Endometrial microvascular endothelial cells (primary cell): ENCODE data around the gene XAB2. TPM values are rescaled to one million over a fixed set of nuclear protein-coding genes. Genes with fewer than 3 reads are reported as not detected.

ENCODE experiments used
- in situ Hi-C: cut with HindIII; loops from 2 replicates; pipeline ENCODE4 v1.10.0; 2017; ENCODE audit warnings: low sequenced_read_pairs, low pct_unique_long_range_greater_than_20kb; ENCODE audit errors: inconsistent ontology term
- total RNA-seq: library from RNA; depleted of rRNA; stranded (reverse); fragments of >200 nt; gene quantifications from one replicate; pipeline ENCODE4 v1.2.3, GENCODE V29; 2015; ENCODE audit errors: inconsistent ontology term

The XAB2 gene
- total RNA-seq, 1 donor from 2014 or later = 39.7 TPM

DNA sequence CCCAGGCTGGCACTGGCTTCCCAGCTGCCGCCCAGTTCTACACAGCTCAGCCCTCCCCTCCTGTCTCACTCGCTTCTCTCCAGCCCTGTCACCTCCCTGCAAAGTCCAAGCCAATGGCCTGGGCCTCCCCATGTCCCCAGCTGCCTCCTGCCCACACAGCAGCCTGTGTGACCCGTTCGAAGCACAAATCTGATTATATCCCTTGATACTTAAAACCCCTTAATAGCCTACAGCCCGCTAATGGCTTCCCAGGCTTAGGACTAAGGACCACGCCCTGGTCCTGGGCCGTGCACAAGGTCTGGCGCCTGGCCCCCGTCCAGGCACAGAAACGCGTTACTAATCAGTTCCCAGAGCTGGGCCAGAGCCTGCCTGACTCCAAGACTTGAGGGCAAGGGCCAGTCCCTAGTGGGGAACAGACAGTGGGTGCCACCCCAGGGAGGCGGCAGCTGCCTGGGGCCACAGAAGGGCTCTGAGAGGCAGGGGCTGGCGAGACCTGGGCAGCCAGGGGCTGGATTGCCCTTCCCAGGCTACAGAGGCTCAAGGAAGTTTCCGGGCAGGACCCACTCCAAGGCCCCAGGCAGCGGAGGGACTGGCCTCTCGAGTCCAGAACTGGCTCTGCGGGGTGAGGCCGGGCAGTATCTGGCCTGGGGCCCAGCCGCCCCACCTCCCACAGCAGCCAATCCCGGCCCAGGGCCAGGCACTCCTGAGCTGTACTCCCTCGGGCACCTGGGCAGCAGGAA lies 10.4 kb downstream of the XAB2 start:
- in situ Hi-C loops = no loop called here

DNA sequence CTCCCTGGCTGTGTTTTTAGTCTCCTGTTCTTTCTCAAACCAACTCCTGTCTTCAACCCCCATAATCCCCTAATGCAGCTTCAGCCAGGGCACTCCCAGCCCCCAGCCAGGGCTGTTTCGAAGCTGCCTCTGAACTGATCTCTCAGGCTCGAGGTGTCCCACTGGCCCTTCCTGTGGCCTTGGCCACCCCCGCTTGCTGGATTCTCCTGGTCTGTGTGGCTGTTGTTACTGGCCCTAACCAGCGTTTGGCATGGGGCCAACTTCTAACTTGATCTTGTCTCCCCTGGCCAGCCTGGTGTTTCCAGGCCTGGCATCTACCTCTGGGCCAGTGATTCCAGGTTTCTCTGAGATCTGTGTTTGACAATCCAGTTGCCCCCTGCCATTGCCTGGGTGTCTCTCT lies 11.0 kb downstream of the XAB2 start:
- in situ Hi-C loops = no loop called here

DNA sequence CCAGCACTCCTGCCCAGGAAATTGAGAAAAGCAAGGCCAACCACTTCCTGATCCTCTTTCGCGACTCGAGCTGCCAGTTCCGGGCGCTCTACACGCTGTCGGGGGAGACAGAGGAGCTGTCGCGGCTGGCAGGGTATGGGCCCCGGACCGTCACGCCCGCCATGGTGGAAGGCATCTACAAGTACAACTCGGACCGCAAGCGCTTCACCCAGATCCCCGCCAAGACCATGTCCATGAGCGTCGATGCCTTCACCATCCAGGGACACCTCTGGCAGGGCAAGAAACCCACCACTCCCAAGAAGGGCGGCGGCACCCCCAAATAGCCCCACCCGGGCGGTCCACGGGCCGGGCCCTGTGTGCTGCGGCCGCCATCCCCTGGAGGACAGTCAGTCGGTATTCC lies 11.6 kb downstream of the XAB2 start:
- in situ Hi-C loops = no loop called here

DNA sequence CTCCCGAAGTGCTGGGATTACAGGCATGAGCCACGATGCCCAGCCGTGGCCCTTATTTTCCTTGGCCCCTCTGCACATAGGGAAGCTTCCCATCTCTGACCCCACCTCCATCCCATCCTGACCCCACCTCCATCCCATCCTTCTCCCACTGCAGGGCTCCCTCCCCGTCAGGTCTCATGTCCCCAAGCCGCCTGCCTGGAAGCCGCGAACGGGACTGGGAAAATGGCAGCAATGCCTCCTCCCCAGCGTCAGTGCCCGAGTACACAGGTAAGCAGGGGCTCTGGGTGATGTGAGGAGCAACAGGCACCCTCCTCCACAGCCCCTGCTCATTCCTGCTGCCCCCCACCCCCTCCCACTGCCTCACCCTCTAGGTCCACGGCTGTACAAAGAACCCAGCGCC lies 12.2 kb downstream of the XAB2 start:
- in situ Hi-C loops = no loop called here

DNA sequence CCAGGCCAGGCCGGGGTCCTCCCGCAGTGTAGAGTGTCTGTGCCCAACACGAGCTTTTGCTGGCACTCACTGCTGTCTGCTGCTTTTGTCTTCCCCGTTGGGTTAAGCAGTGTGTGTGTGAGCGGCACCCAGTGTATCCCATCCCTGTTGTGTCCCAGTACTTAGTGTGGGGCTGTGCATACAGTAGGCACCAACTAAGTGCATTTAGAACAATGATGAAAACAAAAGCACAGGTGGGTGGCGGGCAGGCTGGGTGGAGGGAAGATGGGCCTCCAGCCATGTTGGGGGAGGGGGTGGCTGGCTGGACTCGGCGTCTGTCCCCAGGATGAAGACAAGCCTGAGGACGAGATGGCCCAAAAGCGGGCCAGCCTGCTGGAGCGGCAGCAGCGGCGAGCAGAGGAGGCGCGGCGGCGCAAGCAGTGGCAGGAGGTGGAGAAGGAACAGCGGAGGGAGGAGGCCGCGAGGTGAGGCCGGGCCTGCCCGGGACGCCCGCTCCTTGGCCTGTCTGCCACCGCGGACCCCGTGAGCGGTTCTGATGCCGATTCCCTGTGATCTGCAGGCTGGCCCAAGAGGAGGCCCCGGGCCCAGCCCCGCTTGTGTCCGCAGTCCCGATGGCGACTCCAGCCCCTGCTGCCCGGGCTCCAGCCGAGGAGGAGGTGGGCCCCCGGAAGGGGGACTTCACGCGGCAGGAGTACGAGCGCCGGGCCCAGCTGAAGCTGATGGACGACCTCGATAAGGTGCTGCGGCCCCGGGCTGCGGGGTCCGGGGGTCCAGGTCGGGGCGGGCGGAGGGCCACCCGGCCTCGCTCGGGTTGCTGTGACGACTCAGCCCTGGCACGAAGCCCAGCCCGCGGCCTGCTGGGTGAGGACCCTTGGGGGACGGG lies 14.2 kb downstream of the XAB2 start:
- in situ Hi-C loops = no loop called here

DNA sequence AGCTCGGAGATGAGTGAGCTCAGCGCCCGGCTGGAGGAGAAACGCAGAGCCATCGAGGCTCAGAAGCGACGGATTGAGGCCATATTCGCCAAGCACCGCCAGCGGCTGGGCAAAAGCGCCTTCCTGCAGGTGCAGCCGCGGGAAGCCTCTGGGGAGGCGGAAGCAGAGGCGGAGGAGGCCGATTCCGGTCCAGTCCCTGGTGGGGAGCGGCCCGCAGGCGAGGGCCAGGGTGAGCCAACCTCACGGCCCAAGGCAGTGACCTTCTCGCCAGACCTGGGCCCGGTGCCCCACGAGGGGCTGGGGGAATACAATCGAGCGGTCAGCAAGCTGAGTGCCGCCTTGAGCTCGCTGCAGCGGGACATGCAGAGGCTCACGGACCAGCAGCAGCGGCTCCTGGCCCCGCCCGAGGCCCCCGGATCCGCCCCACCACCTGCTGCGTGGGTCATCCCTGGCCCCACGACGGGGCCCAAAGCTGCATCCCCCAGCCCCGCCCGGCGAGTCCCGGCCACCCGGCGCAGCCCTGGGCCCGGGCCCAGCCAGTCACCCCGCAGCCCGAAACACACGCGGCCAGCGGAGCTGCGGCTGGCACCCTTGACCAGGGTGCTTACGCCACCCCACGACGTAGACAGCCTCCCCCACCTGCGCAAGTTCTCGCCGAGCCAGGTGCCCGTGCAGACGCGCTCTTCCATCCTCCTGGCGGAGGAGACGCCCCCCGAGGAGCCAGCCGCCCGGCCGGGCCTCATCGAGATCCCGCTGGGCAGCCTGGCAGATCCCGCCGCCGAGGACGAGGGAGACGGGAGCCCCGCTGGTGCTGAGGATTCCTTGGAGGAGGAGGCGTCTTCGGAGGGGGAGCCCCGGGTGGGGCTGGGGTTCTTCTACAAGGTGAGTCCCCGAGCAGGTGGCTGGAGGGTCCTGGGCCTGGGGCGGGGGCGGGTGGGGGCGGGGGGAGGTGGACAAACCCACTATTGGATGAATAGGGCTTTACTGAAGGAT lies 16.8 kb downstream of the XAB2 start:
- in situ Hi-C loops = no loop called here

DNA sequence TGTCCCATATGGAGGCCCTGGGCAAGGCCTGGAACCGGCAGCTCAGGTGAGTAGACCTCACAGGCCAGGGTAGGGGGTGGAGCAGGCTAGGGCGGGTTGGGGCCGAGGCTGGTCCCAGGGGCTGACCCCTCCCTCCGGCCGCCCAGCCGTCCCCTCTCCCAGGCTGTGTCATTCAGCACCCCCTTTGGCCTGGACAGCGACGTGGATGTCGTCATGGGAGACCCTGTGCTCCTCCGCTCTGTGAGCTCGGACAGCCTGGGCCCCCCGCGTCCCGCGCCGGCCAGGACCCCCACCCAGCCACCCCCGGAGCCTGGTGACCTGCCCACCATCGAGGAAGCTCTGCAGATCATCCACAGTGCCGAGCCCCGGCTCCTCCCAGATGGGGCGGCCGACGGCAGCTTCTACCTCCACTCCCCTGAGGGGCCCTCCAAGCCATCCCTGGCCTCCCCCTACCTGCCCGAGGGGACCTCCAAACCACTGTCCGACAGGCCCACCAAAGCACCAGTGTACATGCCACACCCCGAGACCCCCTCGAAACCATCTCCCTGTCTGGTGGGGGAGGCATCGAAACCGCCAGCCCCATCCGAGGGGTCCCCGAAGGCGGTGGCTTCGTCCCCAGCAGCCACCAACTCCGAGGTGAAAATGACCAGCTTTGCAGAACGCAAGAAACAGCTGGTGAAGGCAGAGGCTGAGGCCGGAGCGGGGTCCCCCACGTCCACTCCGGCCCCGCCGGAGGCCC lies 17.6 kb downstream of the XAB2 start:
- in situ Hi-C loops = no loop called here

DNA sequence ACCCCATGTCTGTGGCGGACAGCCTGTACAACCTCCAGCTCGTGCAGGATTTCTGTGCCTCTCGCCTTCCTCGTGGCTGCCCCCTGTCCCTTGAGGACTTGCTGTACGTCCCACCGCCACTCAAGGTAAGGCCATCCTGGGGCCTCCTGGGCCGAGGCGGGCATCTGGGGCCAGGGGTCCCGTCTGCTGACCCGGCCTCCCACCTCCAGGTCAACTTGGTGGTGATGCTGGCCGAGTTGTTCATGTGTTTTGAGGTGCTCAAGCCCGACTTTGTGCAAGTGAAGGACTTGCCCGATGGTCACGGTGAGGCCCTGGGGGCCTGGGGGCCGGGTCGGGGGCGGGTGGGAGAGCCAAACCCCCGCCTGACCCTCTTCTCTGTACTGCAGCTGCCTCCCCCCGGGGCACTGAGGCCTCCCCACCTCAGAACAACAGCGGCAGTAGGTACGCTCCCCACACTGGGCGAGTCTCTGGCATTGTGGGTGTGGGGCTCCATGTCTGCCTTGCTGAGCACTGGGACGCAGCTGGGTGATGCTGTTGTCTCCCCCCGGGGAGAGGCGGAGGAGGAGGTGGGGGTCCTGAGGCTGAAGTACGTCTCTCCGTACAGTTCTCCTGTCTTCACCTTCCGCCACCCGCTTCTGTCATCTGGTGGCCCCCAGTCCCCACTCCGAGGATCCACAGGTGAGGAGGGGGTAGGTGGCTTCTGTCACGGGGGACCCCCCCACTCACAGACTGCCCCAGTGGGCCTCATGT lies 18.7 kb downstream of the XAB2 start:
- in situ Hi-C loops = no loop called here

DNA sequence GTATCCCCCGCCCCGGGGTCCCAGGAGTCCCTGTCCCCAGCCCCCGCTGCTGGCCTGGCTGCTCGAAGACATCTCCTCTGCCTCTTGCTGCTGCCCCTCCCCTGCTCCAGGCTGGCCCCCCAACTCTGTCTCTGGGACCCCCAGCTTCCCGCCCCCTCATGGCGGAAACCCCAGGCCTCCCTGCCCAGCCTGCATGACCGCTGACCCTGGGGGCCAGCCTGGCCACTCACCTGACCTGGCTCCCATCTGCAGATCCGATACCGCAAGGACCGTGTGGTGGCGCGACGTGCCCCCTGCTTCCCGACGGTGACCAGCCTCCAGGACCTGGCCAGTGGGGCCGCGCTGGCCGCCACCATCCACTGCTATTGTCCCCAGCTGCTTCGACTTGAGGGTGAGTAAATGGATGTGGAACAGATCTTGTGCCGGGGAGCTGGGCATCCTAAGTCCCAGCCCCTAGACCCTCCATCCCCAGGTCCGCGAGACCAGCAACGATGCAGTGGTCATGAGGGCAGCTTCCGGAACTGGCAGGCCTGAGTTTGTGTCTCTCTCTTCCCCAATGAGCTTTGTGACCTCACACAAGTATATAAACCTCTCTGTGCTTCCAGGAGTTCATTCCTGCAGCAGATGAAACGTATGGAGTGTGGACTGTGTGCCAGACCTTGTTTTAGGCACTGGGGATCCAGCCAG lies 21.3 kb downstream of the XAB2 start:
- in situ Hi-C loops = no loop called here

DNA sequence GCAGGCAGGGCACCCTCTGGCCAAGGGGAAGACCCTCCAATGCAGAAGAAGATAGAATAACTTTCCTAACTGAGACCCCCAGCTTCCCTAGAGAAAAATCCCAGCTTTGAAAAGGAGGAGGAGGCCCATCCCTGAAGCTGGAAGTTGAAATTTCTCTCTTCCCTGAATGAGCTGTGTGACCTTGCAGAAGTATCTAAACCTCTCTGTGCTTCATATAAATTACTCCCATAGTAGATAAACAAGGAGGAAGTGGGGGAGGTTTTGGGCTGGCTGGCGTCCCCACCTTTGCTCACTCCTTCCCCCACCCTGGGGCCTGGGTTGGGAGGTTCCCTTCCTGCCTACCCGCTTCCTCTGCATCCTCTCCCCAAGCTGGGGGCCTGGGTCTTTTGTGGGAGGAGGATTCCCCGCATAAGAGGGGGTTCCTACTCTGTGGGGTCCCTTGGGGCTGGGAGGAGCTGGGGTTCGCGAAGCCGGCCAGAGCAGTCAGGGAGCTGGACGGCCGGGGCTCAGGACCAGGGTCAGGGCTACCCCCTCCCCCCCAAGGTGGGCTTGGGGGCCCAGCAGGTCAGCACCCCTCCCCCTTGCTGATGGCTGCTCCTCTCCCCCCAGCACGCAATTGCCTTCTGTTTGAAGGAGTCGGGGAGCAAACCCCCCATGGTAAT lies 22.0 kb downstream of the XAB2 start:
- in situ Hi-C loops = no loop called here

DNA sequence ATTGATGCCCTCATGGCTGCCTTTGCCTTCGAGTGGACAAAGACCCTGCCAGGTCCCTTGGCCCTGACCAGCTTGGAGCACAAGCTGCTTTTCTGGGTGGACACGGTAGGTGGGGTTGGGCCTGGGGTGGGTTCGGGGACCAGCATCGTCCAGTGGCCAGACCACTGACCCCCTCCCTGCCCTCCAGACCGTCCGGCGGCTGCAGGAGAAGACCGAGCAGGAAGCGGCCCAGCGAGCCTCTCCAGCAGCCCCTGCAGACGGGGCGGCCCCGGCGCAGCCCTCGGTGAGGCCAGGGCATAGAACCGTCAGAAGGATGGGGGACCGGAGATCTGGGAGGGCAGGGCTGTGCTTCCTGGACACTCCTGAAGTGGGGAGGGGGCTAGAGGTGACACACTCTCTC lies 23.1 kb downstream of the XAB2 start:
- in situ Hi-C loops = no loop called here

DNA sequence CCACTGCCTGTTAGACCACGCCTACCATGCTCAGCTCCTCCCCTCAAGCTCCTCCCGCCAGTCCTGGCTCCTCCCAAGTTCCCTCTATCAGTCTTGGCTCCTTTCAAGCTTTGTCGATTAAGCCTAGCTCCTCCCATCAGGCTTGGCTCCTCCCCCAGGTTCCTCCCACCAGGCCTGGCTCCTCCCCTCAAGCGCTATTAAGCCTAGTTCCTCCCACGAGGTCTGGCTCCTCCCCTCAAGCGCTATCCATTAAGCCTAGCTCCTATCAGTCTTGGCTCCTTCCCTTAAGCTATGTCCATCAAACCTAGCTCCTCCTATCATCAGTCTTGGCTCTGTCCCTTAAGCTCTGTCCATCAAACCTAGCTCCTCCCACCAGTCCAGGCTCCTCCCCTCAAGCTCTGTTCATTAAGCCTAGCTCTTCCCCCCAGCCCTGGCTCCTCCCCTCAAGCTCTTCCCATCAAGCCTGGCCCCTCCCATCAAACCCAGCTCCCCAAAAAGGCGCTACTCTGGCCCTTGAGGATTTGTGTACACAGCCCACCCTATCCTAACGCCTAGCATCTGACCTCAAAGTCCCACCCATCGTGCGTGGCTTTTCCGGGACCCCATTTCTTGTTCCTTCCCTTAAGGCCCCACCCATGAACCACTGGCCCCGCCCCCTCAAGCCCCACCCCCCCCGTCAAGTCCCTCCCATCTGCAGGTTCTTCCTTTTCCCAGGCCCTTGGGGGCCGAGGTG lies 23.7 kb downstream of the XAB2 start:
- in situ Hi-C loops = no loop called here

DNA sequence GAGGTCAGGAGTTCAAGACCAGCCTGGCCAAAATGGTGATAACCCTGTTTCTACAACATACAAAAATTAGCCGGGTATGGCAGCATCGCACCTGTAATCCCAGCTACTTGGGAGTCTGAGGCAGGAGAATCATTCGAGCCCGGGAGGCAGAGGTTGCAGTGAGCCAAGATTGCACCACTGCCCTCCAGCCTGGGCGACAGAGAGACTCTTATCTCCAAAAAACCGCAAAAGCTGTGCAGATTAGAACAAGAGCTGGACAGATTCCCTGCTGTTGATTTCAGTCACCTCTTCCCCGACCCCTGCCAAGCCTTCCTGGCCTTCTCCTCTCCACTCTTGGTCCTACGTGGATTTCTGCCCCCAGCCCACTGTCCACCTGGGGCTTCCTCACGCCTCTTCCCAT lies 25.4 kb downstream of the XAB2 start:
- in situ Hi-C loops = no loop called here

DNA sequence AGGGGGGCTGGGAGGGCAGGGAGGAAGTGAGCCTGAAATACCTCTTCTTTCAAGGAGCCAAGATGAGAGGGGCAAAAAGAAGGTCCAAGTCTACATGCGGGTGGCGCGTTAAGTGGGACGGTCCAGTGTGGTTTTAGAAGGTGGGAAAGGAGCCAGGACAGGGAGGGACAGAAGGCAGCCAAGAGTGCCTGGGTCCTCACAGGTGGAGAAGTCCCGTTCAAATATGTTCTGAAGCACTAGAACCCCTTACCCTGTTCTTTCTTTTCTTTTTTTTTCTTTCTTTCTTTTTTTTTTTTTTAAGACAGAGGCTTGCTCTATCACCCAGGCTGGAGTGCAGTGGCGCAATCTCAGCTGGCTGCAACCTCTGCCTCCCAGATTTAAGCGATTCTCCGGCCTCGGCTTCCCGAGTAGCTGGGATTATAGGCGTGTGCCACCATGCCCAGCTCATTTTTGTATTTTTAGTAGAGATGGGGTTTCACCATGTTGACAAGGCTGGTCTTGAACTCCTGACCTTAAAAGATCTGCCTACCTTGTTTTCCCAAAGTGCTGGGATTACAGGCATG lies 26.3 kb downstream of the XAB2 start:
- in situ Hi-C loops = no loop called here

DNA sequence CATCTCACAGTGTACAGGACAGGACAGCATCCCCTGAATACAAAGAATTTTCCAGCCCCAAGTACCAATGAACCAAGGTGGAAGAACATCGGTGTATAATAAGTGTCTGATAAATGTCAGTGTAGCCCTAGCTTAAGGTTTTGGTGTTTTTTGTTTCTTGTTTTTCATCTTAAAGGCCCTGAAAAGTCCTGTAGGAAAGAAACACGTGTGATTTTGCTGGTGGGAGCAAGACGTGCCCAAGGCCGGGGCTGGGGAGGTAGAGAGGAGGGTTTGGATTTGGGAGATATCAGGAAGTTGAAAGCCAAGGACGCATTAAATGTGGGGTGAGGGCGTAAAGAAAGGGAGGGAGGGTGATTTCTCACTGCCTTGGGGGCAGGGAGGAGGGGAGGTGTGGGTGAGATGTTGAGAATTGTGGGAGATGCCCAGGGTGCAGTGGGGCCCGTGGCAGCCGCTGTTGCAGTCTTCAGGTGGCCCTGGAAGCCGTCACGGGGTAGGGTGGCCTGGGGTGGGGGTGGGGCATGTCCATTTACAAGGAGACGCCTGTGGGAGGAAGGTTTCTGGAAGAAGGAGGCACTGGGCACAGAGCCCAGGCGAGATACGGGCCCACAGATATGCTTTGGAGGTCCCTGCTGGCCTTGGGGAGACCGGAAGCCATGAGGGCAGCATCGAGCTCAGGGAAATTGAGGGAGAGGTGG lies 27.0 kb downstream of the XAB2 start:
- in situ Hi-C loops = no loop called here
